ENCODE data around the gene CHCT1. TPM values are rescaled to one million over a fixed set of nuclear protein-coding genes. Genes with fewer than 3 reads are reported as not detected.
"Not testable (repeated sequence)": the region's sequence is repeated elsewhere in the genome, so short reads cannot be mapped to it uniquely, and the experiment has no call there.

CHCT1 gene
- total and polyA plus RNA-seq, 2 of the 8 experiments (the other 6 are each of a cell fraction or from before 2014, with no cell fraction given), result 0.06 TPM; not detected in 1

GRCh38 chr17:60384921-60385320 lies 37.4 kb upstream of the CHCT1 start:
- H2BK120ac ChIP-seq (replicated peaks; ENCODE audit: low read depth, low read length); H4K8ac ChIP-seq (ENCODE audit: extremely low read depth, insufficient read depth, low read length); H4K20me1 ChIP-seq (replicated peaks in 1 of 2; ENCODE audit: control insufficient read depth in 1 of 2, insufficient read depth in 2 of 2, low read length in 2 of 2); H3K36me3 ChIP-seq (ENCODE audit: control insufficient read depth in 2 of 4, insufficient read depth in 4 of 4, low read length in 3 of 4); H3K4ac ChIP-seq (replicated peaks; ENCODE audit: insufficient read length, low read depth, low read length); FAIRE-seq; H2AFZ ChIP-seq (ENCODE audit: low read length); H2BK15ac ChIP-seq (ENCODE audit: low read length); H3K79me1 ChIP-seq (ENCODE audit: low read depth, low read length); H3K56ac ChIP-seq (replicated peaks; ENCODE audit: insufficient read length, low read depth, low read length); H3K23me2 ChIP-seq (ENCODE audit: low read depth, low read length); H2BK20ac ChIP-seq (ENCODE audit: low read length); H4K91ac ChIP-seq (replicated peaks; ENCODE audit: insufficient read length, low read length); H3K27me3 ChIP-seq (replicated peaks in 1 of 4; ENCODE audit: control insufficient read depth in 3 of 4, extremely low read depth in 1 of 4, insufficient read depth in 3 of 4, low read length in 3 of 4); H3K23ac ChIP-seq (ENCODE audit: insufficient read length); H3K14ac ChIP-seq (ENCODE audit: insufficient read length); H3K9me3 ChIP-seq (ENCODE audit: insufficient read depth in 2 of 2, low read depth in 1 of 2, low read length in 1 of 2): not testable (repeated sequence)
- CTCF ChIA-PET (ENCODE audit: partially characterized antibody), result interaction anchor here (1.7 to 1.9 kb wide), 2 partner anchors 11 to 21 kb away, joined by 6 to 7 read pairs; no protein-coding TSS in a partner anchor
- Histone ChIP-seq H3K4me1 (replicated peaks in 1 of 4; ENCODE audit: control insufficient read depth in 3 of 4, insufficient read depth in 4 of 4, low read length in 3 of 4) (peaks cover 7 to 30% (median 17%) of the 10 kb centered on the region in 4 experiments), H3K4me2 (ENCODE audit: insufficient read depth in 1 of 2, low read depth in 2 of 2, low read length in 2 of 2) (peak overlapping the region; percentile 48 to 64), H2BK5ac (ENCODE audit: low read depth, low read length) (peak overlapping the region; percentile 92), H3K18ac (ENCODE audit: extremely low read depth, low read length) (peak overlapping the region; percentile 91), H3K4me3 (ENCODE audit: extremely low read depth in 1 of 4, insufficient read depth in 2 of 4, low read depth in 3 of 4, low read length in 4 of 4) (peak overlapping the region in 1 of 4 experiments; percentile 48; a peak in 5 of 8 replicates), H2AK5ac (ENCODE audit: low read depth, low read length) (peak overlapping the region; percentile 96; the same call in 1 of the 2 replicates), H4K5ac (ENCODE audit: insufficient read length, low read depth, low read length) (peak overlapping the region; percentile 52), H3K79me2 (ENCODE audit: control insufficient read depth in 1 of 2, insufficient read depth in 2 of 2, low read length in 2 of 2) (peaks cover 14 to 85% of the 10 kb centered on the region in 2 experiments), H3K27ac (ENCODE audit: low read depth, low read length) (peak overlapping the region; percentile 78), H3K9ac (replicated peaks in 1 of 4; ENCODE audit: extremely low read depth in 1 of 4, low read depth in 3 of 4, low read length in 3 of 4) (peak overlapping the region in 1 of 4 experiments; percentile 21; a peak in 2 of 7 replicates), H2BK12ac (ENCODE audit: low read depth, low read length) (peak overlapping the region; percentile 80; the same call in 1 of the 2 replicates)
- peak in 1 of 2 experiments; percentile 49 for DNase-seq (ENCODE audit: low read depth in 1 of 2, low spot score in 2 of 2)
- POLR2A ChIA-PET (ENCODE audit: partially characterized antibody), result interaction anchor here (1.1 to 2.3 kb wide), 4 partner anchors 11 to 215 kb away, joined by 3 to 8 read pairs (median 6); partner anchors contain the start of gene PPM1D
- 28% methylated on average over 7 of the region's 7 CpGs; no CpG with 5 or more reads in 1 of the 2 experiments for WGBS, 2 experiments (ENCODE audit: extremely low coverage in 1 of 2, insufficient coverage in 1 of 2, insufficient read length in 1 of 2, insufficient replicate concordance in 2 of 2, low coverage in 1 of 2, low lambda C conversion rate in 2 of 2, missing lambda C conversion rate in 1 of 2)
- peak; percentile 51; the same call in 1 of the 2 replicates for TF ChIP-seq TEAD4 (IDR thresholded peaks at IDR 0.05; ENCODE audit: low read depth, low read length)
- TF ChIP-seq YY1 (IDR thresholded peaks at IDR 0.05; ENCODE audit: low read depth, low read length), result 0 out of 2 replicates have a peak, but pooled peaks have one; percentile 24
- TF ChIP-seq SP1 (IDR thresholded peaks at IDR 0.05; ENCODE audit: low read depth, low read length), result 0 out of 2 replicates have a peak, but pooled peaks have one; percentile 18

All from H1 (cell line).